ENCODE results near the gene STON2. TPM values are rescaled to one million over a fixed set of nuclear protein-coding genes. Genes with fewer than 3 reads are reported as not detected.

STON2 gene
- total RNA-seq, 1 experiment from 2014 or later, result 0.36 TPM

GRCh38 chr14:81342850-81343580 lies 57.1 kb downstream of the STON2 start:
- POLR2A ChIA-PET, result no interaction called here

GRCh38 chr14:81341781-81342180 lies 58.3 kb downstream of the STON2 start:
- DNase-seq (ENCODE audit: low read depth, low spot score), result no peak
- TF ChIP-seq SIN3A (IDR thresholded peaks at IDR 0.05; ENCODE audit: borderline replicate concordance, insufficient read depth, low read depth, low read length) (no peak), TCF7L2 (IDR thresholded peaks at IDR 0.05; ENCODE audit: low read depth, low read length) (no peak), POLR2AphosphoS5 (IDR thresholded peaks at IDR 0.05; ENCODE audit: low read depth, low read length) (no peak), CTCF (IDR thresholded peaks at IDR 0.05) (no peak), REST (IDR thresholded peaks at IDR 0.05; ENCODE audit: insufficient read depth in 1 of 2, low read depth in 2 of 2, low read length in 1 of 2) (no peak)
- POLR2A ChIA-PET, result no interaction called here
- intact Hi-C loops (cut with micrococcal nuclease; ENCODE audit: unreplicated experiment) (no loop called here), in situ Hi-C loops (cut with HindIII; ENCODE audit: low pct_unique_long_range_greater_than_20kb, low sequenced_read_pairs) (no loop called here)
- Histone ChIP-seq H3K4me3 (ENCODE audit: low read depth in 2 of 2, low read length in 2 of 2) (no peak overlapping the region), H3K27ac (ENCODE audit: low read length) (no peak overlapping the region), H3K9me3 (ENCODE audit: control insufficient read depth, insufficient read depth, low read depth, low read length) (no peaks in the 10 kb centered on the region), H3K27me3 (ENCODE audit: control insufficient read depth, insufficient read depth, low read length) (no peaks in the 10 kb centered on the region), H3K4me1 (ENCODE audit: control insufficient read depth, insufficient read depth, low read length) (no peaks in the 10 kb centered on the region), H3K36me3 (ENCODE audit: control insufficient read depth, insufficient read depth, low read length) (no peaks in the 10 kb centered on the region)
- CTCF ChIA-PET, result no interaction called here
- ATAC-seq, result no peak
- no TSS peak for BruUV-seq (replicated peaks)

More at GRCh38 chr14:81342850-81343580, 57.1 kb downstream of the STON2 start:
- Histone ChIP-seq H3K27ac (ENCODE audit: low read length) (no peak overlapping the region), H3K27me3 (ENCODE audit: control insufficient read depth, insufficient read depth, low read length) (no peaks in the 10 kb centered on the region), H3K4me3 (ENCODE audit: low read depth in 2 of 2, low read length in 2 of 2) (no peak overlapping the region), H3K9me3 (ENCODE audit: control insufficient read depth, insufficient read depth, low read depth, low read length) (no peaks in the 10 kb centered on the region), H3K36me3 (ENCODE audit: control insufficient read depth, insufficient read depth, low read length) (no peaks in the 10 kb centered on the region), H3K4me1 (ENCODE audit: control insufficient read depth, insufficient read depth, low read length) (no peaks in the 10 kb centered on the region)
- ATAC-seq (no peak), DNase-seq (ENCODE audit: low read depth, low spot score) (no peak)
- intact Hi-C loops (cut with micrococcal nuclease; ENCODE audit: unreplicated experiment) (no loop called here), in situ Hi-C loops (cut with HindIII; ENCODE audit: low pct_unique_long_range_greater_than_20kb, low sequenced_read_pairs) (no loop called here)
- CTCF ChIA-PET, result no interaction called here
- no peak for TF ChIP-seq REST (IDR thresholded peaks at IDR 0.05; ENCODE audit: insufficient read depth in 1 of 2, low read depth in 2 of 2, low read length in 1 of 2)
- no peak for TF ChIP-seq CTCF (IDR thresholded peaks at IDR 0.05)
- TF ChIP-seq TCF7L2 (IDR thresholded peaks at IDR 0.05; ENCODE audit: low read depth, low read length), result no peak
- no peak for TF ChIP-seq SIN3A (IDR thresholded peaks at IDR 0.05; ENCODE audit: borderline replicate concordance, insufficient read depth, low read depth, low read length)
- TF ChIP-seq POLR2AphosphoS5 (IDR thresholded peaks at IDR 0.05; ENCODE audit: low read depth, low read length), result no peak
- no TSS peak for BruUV-seq (replicated peaks)
